ENCODE measurements around the gene EIPR1. TPM values are rescaled to one million over a fixed set of nuclear protein-coding genes. Genes with fewer than 3 reads are reported as not detected.

The EIPR1 gene
- polyA plus RNA-seq, 1 experiment: 49.2 TPM

DNA sequence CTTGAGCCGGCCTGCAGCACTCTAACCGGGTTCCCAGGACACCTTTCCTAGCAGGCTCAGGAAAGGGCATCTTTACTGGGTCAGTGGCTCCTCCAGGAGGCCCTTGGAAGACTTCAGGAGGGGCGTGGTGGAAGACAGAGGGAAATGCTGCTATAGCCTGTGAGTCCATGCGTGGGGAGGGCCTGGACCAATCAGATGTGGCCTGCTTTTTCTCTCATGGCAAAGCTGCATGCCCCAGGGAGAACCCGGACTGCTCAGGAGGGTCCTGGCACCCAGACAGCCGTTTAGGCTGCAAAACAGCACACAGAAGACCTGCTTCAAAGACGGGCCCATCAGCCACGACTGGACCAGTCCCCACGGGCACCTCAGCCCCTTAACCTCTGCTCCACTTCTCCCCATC, 84.4 kb downstream of the EIPR1 start:
- CTCF ChIA-PET: interaction anchor here (0.6 kb wide), 1 partner anchor 140 kb away, joined by 3 read pairs; no protein-coding TSS in a partner anchor
- POLR2A ChIA-PET: no interaction called here
- TF ChIP-seq, protein P1, sequence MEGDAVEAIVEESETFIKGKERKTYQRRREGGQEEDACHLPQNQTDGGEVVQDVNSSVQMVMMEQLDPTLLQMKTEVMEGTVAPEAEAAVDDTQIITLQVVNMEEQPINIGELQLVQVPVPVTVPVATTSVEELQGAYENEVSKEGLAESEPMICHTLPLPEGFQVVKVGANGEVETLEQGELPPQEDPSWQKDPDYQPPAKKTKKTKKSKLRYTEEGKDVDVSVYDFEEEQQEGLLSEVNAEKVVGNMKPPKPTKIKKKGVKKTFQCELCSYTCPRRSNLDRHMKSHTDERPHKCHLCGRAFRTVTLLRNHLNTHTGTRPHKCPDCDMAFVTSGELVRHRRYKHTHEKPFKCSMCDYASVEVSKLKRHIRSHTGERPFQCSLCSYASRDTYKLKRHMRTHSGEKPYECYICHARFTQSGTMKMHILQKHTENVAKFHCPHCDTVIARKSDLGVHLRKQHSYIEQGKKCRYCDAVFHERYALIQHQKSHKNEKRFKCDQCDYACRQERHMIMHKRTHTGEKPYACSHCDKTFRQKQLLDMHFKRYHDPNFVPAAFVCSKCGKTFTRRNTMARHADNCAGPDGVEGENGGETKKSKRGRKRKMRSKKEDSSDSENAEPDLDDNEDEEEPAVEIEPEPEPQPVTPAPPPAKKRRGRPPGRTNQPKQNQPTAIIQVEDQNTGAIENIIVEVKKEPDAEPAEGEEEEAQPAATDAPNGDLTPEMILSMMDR (IDR thresholded peaks at IDR 0.05; ENCODE audit: insufficient read depth, low read depth, low read length): no peak
- H3K36me3 ChIP-seq (ENCODE audit: control insufficient read depth, insufficient read depth, low read length): no peaks in the 10 kb centered on the region
- DNase-seq (ENCODE audit: low read depth): no peak
- no peaks in the 10 kb centered on the region for H3K27me3 ChIP-seq (ENCODE audit: control insufficient read depth, insufficient read depth, low read length)
- no peak overlapping the region for H3K4me3 ChIP-seq (ENCODE audit: low read depth, low read length)

DNA sequence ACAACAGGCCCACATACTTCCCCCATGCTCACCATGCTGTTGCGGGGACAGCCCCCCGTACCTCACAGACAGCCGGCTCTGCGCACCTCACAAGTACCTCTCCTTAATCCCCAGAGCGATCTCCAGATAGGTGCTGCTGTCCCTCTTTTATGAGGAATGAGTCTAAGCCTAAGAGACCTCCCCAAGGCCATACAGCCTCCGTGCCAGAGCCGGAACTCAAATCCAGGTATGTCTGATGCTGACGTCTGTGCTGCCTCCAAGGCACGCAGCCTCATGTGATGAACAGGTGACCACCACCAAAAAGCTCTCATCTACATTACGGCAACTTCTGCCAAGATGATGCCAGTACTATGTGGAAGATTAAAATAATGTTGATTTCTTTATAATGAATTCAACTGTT, 85.2 kb downstream of the EIPR1 start:
- TF ChIP-seq, protein P1 (IDR thresholded peaks at IDR 0.05; ENCODE audit: insufficient read depth, low read depth, low read length): no peak
- ChIA-PET POLR2A (no interaction called here), CTCF (no interaction called here)
- no peaks in the 10 kb centered on the region for H3K36me3 ChIP-seq (ENCODE audit: control insufficient read depth, insufficient read depth, low read length)
- no peaks in the 10 kb centered on the region for H3K27me3 ChIP-seq (ENCODE audit: control insufficient read depth, insufficient read depth, low read length)
- DNase-seq (ENCODE audit: low read depth): no peak
- H3K4me3 ChIP-seq (ENCODE audit: low read depth, low read length): no peak overlapping the region

DNA sequence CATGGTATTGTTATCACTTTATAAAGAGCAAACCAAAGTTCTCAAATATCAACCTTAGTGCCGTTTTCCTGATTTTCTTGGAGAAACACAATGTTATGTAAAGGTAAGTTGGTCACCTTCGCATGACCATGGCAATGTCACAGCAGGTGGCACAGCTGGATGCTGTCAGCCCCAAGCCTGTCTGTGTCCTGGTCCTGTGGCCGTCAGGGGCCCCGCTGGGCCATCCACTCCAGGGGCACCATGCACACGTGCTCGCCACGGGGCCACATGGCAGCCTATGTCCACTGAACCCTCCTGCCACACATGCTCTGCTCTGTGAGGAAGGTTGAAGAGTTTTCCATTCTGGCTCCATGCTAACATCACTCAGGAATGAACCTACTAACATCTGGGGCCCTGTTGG, 85.9 kb downstream of the EIPR1 start:
- Histone ChIP-seq H3K36me3 (ENCODE audit: control insufficient read depth, insufficient read depth, low read length) (no peaks in the 10 kb centered on the region), H3K27me3 (ENCODE audit: control insufficient read depth, insufficient read depth, low read length) (no peaks in the 10 kb centered on the region), H3K4me3 (ENCODE audit: low read depth, low read length) (no peak overlapping the region)
- ChIA-PET CTCF (no interaction called here), POLR2A (no interaction called here)
- no peak for DNase-seq (ENCODE audit: low read depth)
- TF ChIP-seq, protein P1 (IDR thresholded peaks at IDR 0.05; ENCODE audit: insufficient read depth, low read depth, low read length): no peak

DNA sequence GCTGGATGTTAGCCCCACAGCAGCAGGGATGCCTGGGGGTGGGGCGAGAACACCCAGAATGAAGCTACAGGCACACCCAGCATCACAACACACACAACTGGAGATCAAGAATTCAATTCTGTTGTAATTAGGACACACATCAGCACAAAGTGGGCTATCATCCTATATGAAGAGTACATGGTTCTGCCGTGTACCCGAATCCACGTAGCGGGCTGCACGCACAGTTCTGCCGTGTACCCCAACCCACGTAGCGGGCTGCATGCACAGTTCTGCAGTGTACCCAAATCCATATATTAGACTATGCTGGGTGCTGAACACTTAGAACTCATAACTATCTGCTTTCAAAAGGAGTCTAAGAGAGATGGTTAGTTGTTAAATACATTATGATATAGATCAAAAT, 86.5 kb downstream of the EIPR1 start:
- H3K27me3 ChIP-seq (ENCODE audit: control insufficient read depth, insufficient read depth, low read length): no peaks in the 10 kb centered on the region
- DNase-seq (ENCODE audit: low read depth): no peak
- ChIA-PET CTCF (no interaction called here), POLR2A (no interaction called here)
- no peaks in the 10 kb centered on the region for H3K36me3 ChIP-seq (ENCODE audit: control insufficient read depth, insufficient read depth, low read length)
- TF ChIP-seq, protein P1 (IDR thresholded peaks at IDR 0.05; ENCODE audit: insufficient read depth, low read depth, low read length): no peak
- no peak overlapping the region for H3K4me3 ChIP-seq (ENCODE audit: low read depth, low read length)

DNA sequence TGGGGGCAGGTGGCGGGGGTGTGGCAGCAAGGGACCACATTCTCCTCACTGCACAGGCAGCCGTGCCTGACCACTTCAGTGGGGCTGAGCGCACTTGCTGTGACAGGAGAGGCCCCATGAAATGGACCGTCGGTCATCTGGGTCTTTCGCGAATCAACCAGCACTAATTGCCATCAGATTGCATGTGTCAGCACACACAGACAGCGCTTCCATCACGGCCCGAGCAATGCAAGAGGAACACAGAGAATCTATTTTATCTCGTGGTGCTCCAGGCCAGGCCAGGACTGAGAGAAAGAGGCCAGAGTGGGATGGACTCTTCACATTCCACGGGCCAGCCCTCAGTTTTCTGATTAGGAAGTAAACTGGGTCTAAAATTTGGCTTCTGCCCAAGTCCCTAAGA, 87.0 kb downstream of the EIPR1 start:
- H3K4me3 ChIP-seq (ENCODE audit: low read depth, low read length): no peak overlapping the region
- ChIA-PET CTCF (no interaction called here), POLR2A (no interaction called here)
- TF ChIP-seq, protein P1 (IDR thresholded peaks at IDR 0.05; ENCODE audit: insufficient read depth, low read depth, low read length): no peak
- no peaks in the 10 kb centered on the region for H3K36me3 ChIP-seq (ENCODE audit: control insufficient read depth, insufficient read depth, low read length)
- H3K27me3 ChIP-seq (ENCODE audit: control insufficient read depth, insufficient read depth, low read length): no peaks in the 10 kb centered on the region
- no peak for DNase-seq (ENCODE audit: low read depth)
